LNCAP (cell line): ENCODE data around the gene FZD8.

Source experiments
- CTCF ChIP-seq: fragments of 450-650 bp; IDR thresholded peaks from 2 replicates; pipeline ENCODE4 v1.5.1; 2017; ENCODE audit warnings: mild to moderate bottlenecking

FZD8 gene

GRCh38 chr10:35668865-35669650 is 27.0 kb upstream of the FZD8 start:
- TF ChIP-seq CTCF: no peak

- no peak for TF ChIP-seq CTCF
Observed at GRCh38 chr10:35667971-35668370, 25.9 kb upstream of the FZD8 start.

GRCh38 chr10:35667270-35667889 is 25.3 kb upstream of the FZD8 start:
- no peak for TF ChIP-seq CTCF

- no peak for TF ChIP-seq CTCF
Observed at GRCh38 chr10:35661236-35661635, 19.1 kb upstream of the FZD8 start.

GRCh38 chr10:35659456-35659855 is 17.4 kb upstream of the FZD8 start:
- TF ChIP-seq CTCF: no peak

GRCh38 chr10:35657621-35658020 is 15.5 kb upstream of the FZD8 start:
- no peak for TF ChIP-seq CTCF

GRCh38 chr10:35652824-35653223 is 10.7 kb upstream of the FZD8 start:
- TF ChIP-seq CTCF: no peak
